Small intestine (tissue), 7 donors: ENCODE data around the gene SP3. TPM values are rescaled to one million over a fixed set of nuclear protein-coding genes. Genes with fewer than 3 reads are reported as not detected.

ENCODE experiments used
- DNase-seq, 2 donors: peaks; one replicate each; pipeline versions ENCODE4 v3.0.0 to v3.0.0-alpha.2; 2013
- FAIRE-seq: peaks from 2 replicates; lab custom pipeline; 2012; peaks lifted over from hg19 to GRCh38; lab: Jason Lieb, UNC
- H3K27ac ChIP-seq, 3 donors: one replicate each; pipeline ENCODE4 v1.5.1; 2013; ENCODE audit warnings: low read length in 2 of 3, mild to moderate bottlenecking in 2 of 3, control low read depth in 1 of 3, inconsistent platforms in 1 of 3, low read depth in 1 of 3, moderate library complexity in 1 of 3
- H3K27me3 ChIP-seq, 3 donors: one replicate each; pipeline ENCODE4 v1.6.1; 2013; ENCODE audit warnings: low read length in 3 of 3, inconsistent platforms in 1 of 3; ENCODE audit not compliant: control insufficient read depth in 3 of 3, insufficient read depth in 3 of 3
- H3K36me3 ChIP-seq, 3 donors: one replicate each; pipeline ENCODE4 v1.6.1; 2013; ENCODE audit warnings: low read length in 3 of 3, inconsistent platforms in 1 of 3, low read depth in 1 of 3, mild to moderate bottlenecking in 1 of 3, moderate library complexity in 1 of 3; ENCODE audit not compliant: control insufficient read depth in 3 of 3, insufficient read depth in 2 of 3
- H3K4me1 ChIP-seq, 3 donors: one replicate each; pipeline ENCODE4 v1.6.1; 2013; ENCODE audit warnings: low read length in 2 of 3, inconsistent platforms in 1 of 3, low read depth in 1 of 3, mild to moderate bottlenecking in 1 of 3, moderate library complexity in 1 of 3; ENCODE audit not compliant: control insufficient read depth in 3 of 3, insufficient read depth in 2 of 3
- H3K4me3 ChIP-seq, 3 donors: one replicate each; pipeline ENCODE4 v1.5.1; 2013; ENCODE audit warnings: low read length in 3 of 3, control low read depth in 1 of 3, inconsistent platforms in 1 of 3, low read depth in 1 of 3, mild to moderate bottlenecking in 1 of 3, moderate library complexity in 1 of 3
- H3K9me3 ChIP-seq, 2 donors: one replicate each; pipeline ENCODE4 v1.6.1; 2013; ENCODE audit warnings: low read depth in 1 of 2, low read length in 1 of 2; ENCODE audit not compliant: control insufficient read depth in 2 of 2, insufficient read depth in 1 of 2
- WGBS, 3 donors: extraction: QIAGEN DNeasy Blood & Tissue Kit; methylation state at CpG; one replicate each; pipeline ENCODE4 v1.1.7; 2013; 5-methylcytosine and 5-hydroxymethylcytosine counted together
- polyA plus RNA-seq, 4 donors: library from polyadenylated mRNA; stranded (reverse) in 3 of 4; unstranded in 1 of 4; fragments of 200-250 nt in 3 of 4; fragments of 120-200 nt in 1 of 4; gene quantifications; one replicate each; pipeline versions ENCODE4 v1.2.1 to v1.2.3, GENCODE V29; 2013
- donor health status: healthy with polysubstance abuse.
- donor health status: control.
- donor health status: control.
- donor health status: Bipolar disorder and iron deficiency.
- donor health status: healthy.

Gene SP3
- polyA plus RNA-seq, 4 donors: 15.0 to 79.8 (median 19.1) TPM

- no peak overlapping the region for H3K27ac ChIP-seq
- H3K36me3 ChIP-seq: no peaks in the 10 kb centered on the region
- no peak overlapping the region for H3K4me3 ChIP-seq
- FAIRE-seq: no peak
- peaks cover 0 to 3% (median 0%) of the 10 kb centered on the region in 3 donors for H3K4me1 ChIP-seq
- WGBS, 3 donors: 84 to 86% (median 84%) methylated on average over 8 of the region's 8 CpGs
- no peak for DNase-seq
- H3K9me3 ChIP-seq: no peaks in the 10 kb centered on the region
- peaks cover 0 to 2% (median 0%) of the 10 kb centered on the region in 3 donors for H3K27me3 ChIP-seq
These were observed 95.6 kb downstream of the SP3 start for GRCh38 chr2:173869244-173870229.

- DNase-seq (no peak), FAIRE-seq (no peak)
- Histone ChIP-seq H3K36me3 (no peaks in the 10 kb centered on the region), H3K27me3 (peaks cover 0 to 2% (median 0%) of the 10 kb centered on the region in 3 donors), H3K9me3 (no peaks in the 10 kb centered on the region), H3K4me3 (no peak overlapping the region), H3K27ac (no peak overlapping the region), H3K4me1 (peaks cover 0 to 3% (median 0%) of the 10 kb centered on the region in 3 donors)
- 69 to 83% (median 77%) methylated on average over 3 of the region's 3 CpGs for WGBS, 3 donors
These were observed 96.8 kb downstream of the SP3 start for GRCh38 chr2:173868406-173868805.

GRCh38 chr2:173866874-173867618 lies 98.1 kb downstream of the SP3 start:
- peaks cover 0 to 2% (median 0%) of the 10 kb centered on the region in 3 donors for H3K27me3 ChIP-seq
- no peaks in the 10 kb centered on the region for H3K36me3 ChIP-seq
- H3K4me1 ChIP-seq: peaks cover 0 to 3% (median 0%) of the 10 kb centered on the region in 3 donors
- H3K9me3 ChIP-seq: no peaks in the 10 kb centered on the region
- DNase-seq: no peak
- 72 to 86% (median 79%) methylated on average over 11 of the region's 11 CpGs for WGBS, 3 donors
- no peak overlapping the region for H3K4me3 ChIP-seq
- H3K27ac ChIP-seq: no peak overlapping the region
- FAIRE-seq: no peak

- DNase-seq (no peak), FAIRE-seq (no peak)
- Histone ChIP-seq H3K9me3 (no peaks in the 10 kb centered on the region), H3K4me1 (peaks cover 0 to 3% (median 0%) of the 10 kb centered on the region in 3 donors), H3K27ac (no peak overlapping the region), H3K36me3 (no peaks in the 10 kb centered on the region), H3K4me3 (no peak overlapping the region), H3K27me3 (peaks cover 0 to 2% (median 0%) of the 10 kb centered on the region in 3 donors)
- 85 to 88% (median 88%) methylated on average over 12 of the region's 12 CpGs for WGBS, 3 donors
These were observed 99.0 kb downstream of the SP3 start for GRCh38 chr2:173865971-173866873.

GRCh38 chr2:173862612-173863217 lies 102.5 kb downstream of the SP3 start:
- peaks cover 0 to 3% (median 0%) of the 10 kb centered on the region in 3 donors for H3K4me1 ChIP-seq
- DNase-seq: no peak
- H3K27ac ChIP-seq: no peak overlapping the region
- H3K27me3 ChIP-seq: peaks cover 0 to 2% (median 0%) of the 10 kb centered on the region in 3 donors
- FAIRE-seq: no peak
- no peaks in the 10 kb centered on the region for H3K9me3 ChIP-seq
- H3K36me3 ChIP-seq: no peaks in the 10 kb centered on the region
- 76 to 93% (median 82%) methylated on average over 4 of the region's 4 CpGs for WGBS, 3 donors
- H3K4me3 ChIP-seq: no peak overlapping the region

- 76 to 82% (median 80%) methylated on average over 6 of the region's 6 CpGs for WGBS, 3 donors
These were observed 104.6 kb downstream of the SP3 start for GRCh38 chr2:173860566-173860965.

GRCh38 chr2:173860082-173860481 lies 105.1 kb downstream of the SP3 start:
- H3K27ac ChIP-seq: no peak overlapping the region
- WGBS, 3 donors: 45 to 48% (median 48%) methylated on average over 2 of the region's 2 CpGs
- DNase-seq (no peak), FAIRE-seq (no peak)
- H3K27me3 ChIP-seq: no peaks in the 10 kb centered on the region
- no peaks in the 10 kb centered on the region for H3K4me1 ChIP-seq
- no peak overlapping the region for H3K4me3 ChIP-seq
- H3K9me3 ChIP-seq: no peaks in the 10 kb centered on the region
- no peaks in the 10 kb centered on the region for H3K36me3 ChIP-seq

More at GRCh38 chr2:173860566-173860965, 104.6 kb downstream of the SP3 start:
- Histone ChIP-seq H3K36me3 (no peaks in the 10 kb centered on the region), H3K9me3 (no peaks in the 10 kb centered on the region), H3K4me3 (no peak overlapping the region), H3K27ac (no peak overlapping the region), H3K27me3 (no peaks in the 10 kb centered on the region), H3K4me1 (no peaks in the 10 kb centered on the region)
- DNase-seq (no peak), FAIRE-seq (no peak)
